Skin of body (tissue), 2 donors: ENCODE results near the gene ZNF532. TPM values are rescaled to one million over a fixed set of nuclear protein-coding genes. Genes with fewer than 3 reads are reported as not detected.
A peak's percentile ranks its signal among the peaks of the same experiment; 100 is the strongest.
"Not testable (repeated sequence)": the region's sequence is repeated elsewhere in the genome, so short reads cannot be mapped to it uniquely, and the experiment has no call there.

Experiments
- DNase-seq: peaks from one replicate; lab custom pipeline; 2025; lab: John Stamatoyannopoulos, UW
- total RNA-seq: library from RNA; depleted of rRNA; stranded (reverse); fragments of >200 nt; gene quantifications from one replicate; pipeline ENCODE4 v1.2.3, GENCODE V29; 2014

The ZNF532 gene
- total RNA-seq, 1 donor from 2014 or later, result 82.8 TPM

- no peak for DNase-seq
These were observed 138.4 kb downstream of the ZNF532 start for GRCh38 chr18:59002974-59003594.

- DNase-seq, result peak; percentile 82
These were observed 140.6 kb downstream of the ZNF532 start for GRCh38 chr18:59005262-59005661.

GRCh38 chr18:59006461-59007067 is 141.9 kb downstream of the ZNF532 start:
- DNase-seq, result no peak

- DNase-seq, result no peak
These were observed 143.8 kb downstream of the ZNF532 start for GRCh38 chr18:59008302-59008974.

- no peak for DNase-seq
These were observed 145.2 kb downstream of the ZNF532 start for GRCh38 chr18:59009846-59010245.

- no peak for DNase-seq
These were observed 146.6 kb downstream of the ZNF532 start for GRCh38 chr18:59011289-59011688.

- DNase-seq, result no peak
These were observed 147.1 kb downstream of the ZNF532 start for GRCh38 chr18:59011786-59012185.

- no peak for DNase-seq
These were observed 148.4 kb downstream of the ZNF532 start for GRCh38 chr18:59012815-59013705.

- no peak for DNase-seq
These were observed 149.1 kb downstream of the ZNF532 start for GRCh38 chr18:59013744-59014143.

GRCh38 chr18:59015531-59016152 is 151.0 kb downstream of the ZNF532 start:
- no peak for DNase-seq

GRCh38 chr18:59021500-59021899 is 156.8 kb downstream of the ZNF532 start:
- DNase-seq, result no peak

GRCh38 chr18:59022167-59022945 is 157.7 kb downstream of the ZNF532 start:
- peak; percentile 45 for DNase-seq

- peak; percentile 15 for DNase-seq
These were observed 160.2 kb downstream of the ZNF532 start for GRCh38 chr18:59024829-59025228.

- DNase-seq, result not testable (repeated sequence)
These were observed 160.9 kb downstream of the ZNF532 start for GRCh38 chr18:59025532-59025931.

GRCh38 chr18:59026364-59026763 is 161.7 kb downstream of the ZNF532 start:
- no peak for DNase-seq

GRCh38 chr18:59026831-59027410 is 162.2 kb downstream of the ZNF532 start:
- DNase-seq, result peak; percentile 50

GRCh38 chr18:59029663-59030429 is 165.2 kb downstream of the ZNF532 start:
- peak; percentile 41 for DNase-seq

GRCh38 chr18:59032308-59032707 is 167.6 kb downstream of the ZNF532 start:
- DNase-seq, result no peak

GRCh38 chr18:59033359-59033758 is 168.7 kb downstream of the ZNF532 start:
- no peak for DNase-seq
